ENCODE results near the gene RNF214. TPM values are rescaled to one million over a fixed set of nuclear protein-coding genes. Genes with fewer than 3 reads are reported as not detected.

Gene RNF214
- total and polyA plus RNA-seq, 2 donors (not counting 1 experiment from before 2014, with no cell fraction given): 16.0 to 36.1 TPM

- Histone ChIP-seq H3K9me3 (ENCODE audit: control extremely low read depth in 1 of 3, control insufficient read depth in 2 of 3, insufficient read depth in 1 of 3, low read length in 2 of 3) (no peaks in the 10 kb centered on the region), H2AFZ (ENCODE audit: insufficient read depth, low read depth, low read length, poor library complexity, severe bottlenecking) (no peak overlapping the region), H4K20me1 (ENCODE audit: control insufficient read depth, insufficient read depth, low read length, poor library complexity, severe bottlenecking) (no peaks in the 10 kb centered on the region), H3K4me3 (ENCODE audit: control extremely low read depth in 1 of 5, extremely low read depth in 1 of 5, insufficient read depth in 1 of 5, low read depth in 2 of 5, low read length in 4 of 5) (no peak overlapping the region), H3K36me3 (replicated peaks in 1 of 2; ENCODE audit: control extremely low read depth in 1 of 2, control insufficient read depth in 1 of 2, extremely low read depth in 1 of 2, insufficient read depth in 2 of 2, low read length in 1 of 2) (peaks cover 3 to 24% of the 10 kb centered on the region in 2 experiments), H3K27me3 (replicated peaks in 1 of 4; ENCODE audit: control extremely low read depth in 1 of 4, control insufficient read depth in 3 of 4, insufficient read depth in 4 of 4, low read length in 3 of 4) (no peaks in the 10 kb centered on the region), H3K4me2 (replicated peaks; ENCODE audit: low read depth, low read length, poor library complexity, severe bottlenecking) (no peak overlapping the region), H3K27ac (ENCODE audit: low read length in 2 of 2) (no peak overlapping the region), H3K4me1 (ENCODE audit: control insufficient read depth in 2 of 2, insufficient read depth in 2 of 2, low read length in 2 of 2) (peaks cover 3 to 5% of the 10 kb centered on the region in 2 donors), H3K9ac (ENCODE audit: low read length) (no peak overlapping the region), H3K79me2 (ENCODE audit: control insufficient read depth, insufficient read depth, low read length) (peaks cover under 1% of the 10 kb centered on the region)
- ChIA-PET CTCF (interaction anchor here (3.0 kb wide), 1 partner anchor 12 kb away, joined by 13 read pairs; no protein-coding TSS in a partner anchor), POLR2A (no interaction called here)
- intact Hi-C loops (cut with micrococcal nuclease): no loop called here
- DNase-seq: no peak
- Mint-ChIP-seq H3K27me3 (no peaks in the 10 kb centered on the region), H3K27ac (no peak overlapping the region), H3K9me3 (ENCODE audit: insufficient read depth) (no peaks in the 10 kb centered on the region), H3K4me3 (no peak overlapping the region), H3K4me1 (peaks cover 12% of the 10 kb centered on the region)
- no peak for TF ChIP-seq EZH2 (IDR thresholded peaks at IDR 0.05; ENCODE audit: borderline replicate concordance, insufficient read depth, low read depth, low read length, poor library complexity, severe bottlenecking)
- no peak for TF ChIP-seq CTCF (IDR thresholded peaks at IDR 0.05)
- ATAC-seq (ENCODE audit: low read depth): no peak
- WGBS (ENCODE audit: insufficient coverage): 95% methylated on average over 2 of the region's 5 CpGs
Observed at GRCh38 chr11:117238221-117238620, 5.8 kb downstream of the RNF214 start.

- POLR2A ChIA-PET: no interaction called here
- Mint-ChIP-seq H3K4me3 (no peak overlapping the region), H3K27ac (no peak overlapping the region), H3K9me3 (ENCODE audit: insufficient read depth) (no peaks in the 10 kb centered on the region), H3K27me3 (no peaks in the 10 kb centered on the region), H3K4me1 (peaks cover 2% of the 10 kb centered on the region)
- no peak for TF ChIP-seq CTCF (IDR thresholded peaks at IDR 0.05)
- no peak for TF ChIP-seq EZH2 (IDR thresholded peaks at IDR 0.05; ENCODE audit: borderline replicate concordance, insufficient read depth, low read depth, low read length, poor library complexity, severe bottlenecking)
- no peaks in the 10 kb centered on the region for H3K9me3 ChIP-seq (ENCODE audit: control extremely low read depth in 1 of 3, control insufficient read depth in 2 of 3, insufficient read depth in 1 of 3, low read length in 2 of 3)
- CTCF ChIA-PET: interaction anchor here (3.0 kb wide), 1 partner anchor 13 kb away, joined by 13 read pairs; no protein-coding TSS in a partner anchor
- H4K20me1 ChIP-seq (ENCODE audit: control insufficient read depth, insufficient read depth, low read length, poor library complexity, severe bottlenecking): no peaks in the 10 kb centered on the region
- ATAC-seq (ENCODE audit: low read depth) (no peak), DNase-seq (no peak)
- H3K79me2 ChIP-seq (ENCODE audit: control insufficient read depth, insufficient read depth, low read length): no peaks in the 10 kb centered on the region
- H3K9ac ChIP-seq (ENCODE audit: low read length): no peak overlapping the region
- H3K4me1 ChIP-seq (ENCODE audit: control insufficient read depth in 2 of 2, insufficient read depth in 2 of 2, low read length in 2 of 2): no peaks in the 10 kb centered on the region
- no peak overlapping the region for H3K4me3 ChIP-seq (ENCODE audit: control extremely low read depth in 1 of 5, extremely low read depth in 1 of 5, insufficient read depth in 1 of 5, low read depth in 2 of 5, low read length in 4 of 5)
- no peaks in the 10 kb centered on the region for H3K27me3 ChIP-seq (replicated peaks in 1 of 4; ENCODE audit: control extremely low read depth in 1 of 4, control insufficient read depth in 3 of 4, insufficient read depth in 4 of 4, low read length in 3 of 4)
- peaks cover 5 to 27% of the 10 kb centered on the region in 2 experiments for H3K36me3 ChIP-seq (replicated peaks in 1 of 2; ENCODE audit: control extremely low read depth in 1 of 2, control insufficient read depth in 1 of 2, extremely low read depth in 1 of 2, insufficient read depth in 2 of 2, low read length in 1 of 2)
- no peak overlapping the region for H2AFZ ChIP-seq (ENCODE audit: insufficient read depth, low read depth, low read length, poor library complexity, severe bottlenecking)
- intact Hi-C loops (cut with micrococcal nuclease): no loop called here
- WGBS (ENCODE audit: insufficient coverage): 92% methylated on average over 3 of the region's 6 CpGs
- H3K27ac ChIP-seq (ENCODE audit: low read length in 2 of 2): no peak overlapping the region
- H3K4me2 ChIP-seq (replicated peaks; ENCODE audit: low read depth, low read length, poor library complexity, severe bottlenecking): no peak overlapping the region
Observed at GRCh38 chr11:117239295-117239694, 6.8 kb downstream of the RNF214 start.
